Psoas muscle (tissue), 8 donors: ENCODE results near the gene SPEG. TPM values are rescaled to one million over a fixed set of nuclear protein-coding genes. Genes with fewer than 3 reads are reported as not detected.

ENCODE experiments used
- ATAC-seq, 4 donors: fragments of 200-7000 bp; cut with Tn5 transposase; one replicate each; pipeline ENCODE4 v1.9.1; 2020; ENCODE audit warnings: moderate library complexity in 3 of 4, mild to moderate bottlenecking in 2 of 4
- DNase-seq, 2 donors: peaks; one replicate each; pipeline ENCODE4 v3.0.0-alpha.2; 2020
- H3K27ac ChIP-seq: fragments of 200-600 bp; one replicate; pipeline ENCODE4 v1.8.0; 2022
- H3K27me3 ChIP-seq, 3 donors: fragments of 200-600 bp in 1 of 3; one replicate each; pipeline versions ENCODE4 v1.6.1 to v1.8.0; 2013 to 2022; ENCODE audit warnings: low read length in 2 of 3, mild to moderate bottlenecking in 2 of 3, moderate library complexity in 1 of 3; ENCODE audit not compliant: insufficient read depth in 3 of 3
- H3K36me3 ChIP-seq, 2 donors: fragments of 200-600 bp in 1 of 2; one replicate each; pipeline versions ENCODE4 v1.6.1 to v1.8.0; 2013 to 2022; ENCODE audit warnings: low read depth in 1 of 2, mild to moderate bottlenecking in 1 of 2, moderate library complexity in 1 of 2; ENCODE audit not compliant: insufficient read depth in 1 of 2
- H3K4me1 ChIP-seq: fragments of 200-600 bp; one replicate; pipeline ENCODE4 v1.8.0; 2022
- H3K4me3 ChIP-seq: fragments of 200-600 bp; one replicate; pipeline ENCODE4 v1.8.0; 2022; ENCODE audit warnings: mild to moderate bottlenecking
- H3K9me3 ChIP-seq: fragments of 200-600 bp; one replicate; pipeline ENCODE4 v1.8.0; 2022
- CTCF ChIP-seq: fragments of 200-600 bp; IDR thresholded peaks from one replicate; pipeline ENCODE4 v1.8.0; 2022; ENCODE audit warnings: antibody characterized with exemption
- WGBS, 3 donors: extraction: QIAGEN DNeasy Blood & Tissue Kit; methylation state at CpG; one replicate each; pipeline versions ENCODE4 v1.1.6 to v1.1.7; 2013; 5-methylcytosine and 5-hydroxymethylcytosine counted together
- intact Hi-C, 2 donors: fragments of 100-400 bp; cut with DNase I; formaldehyde crosslinking; loops; one replicate each; pipeline versions ENCODE4 v1.11.0 to v1.14.2; 2022
- polyA plus RNA-seq, 3 donors: library from polyadenylated mRNA; stranded (reverse); fragments of 200-250 nt; gene quantifications; one replicate each; pipeline ENCODE4 v1.2.3, GENCODE V29; 2013
- total RNA-seq, 4 donors: library from RNA; stranded (reverse); fragmentation: NEBNext Ultra II Directional in 2 of 4; extraction: Animal tissue kit (Norgen Biotek cat#: 25700) in 2 of 4; gene quantifications; one replicate each; pipeline versions ENCODE4 v1.2.1 to v1.2.4, GENCODE V29; 2021 to 2023
- donor health status: healthy with polysubstance abuse.
- donor health status: DM: no; HTN: no; CAD: no; lungs with moderate emphysema.
- donor health status: Bipolar disorder and iron deficiency.
- donor health status: healthy.
- donor health status: DM: yes; HTN: yes; CAD: no.
- donor health status: DM: no; HTN: no; CAD: no.
- donor health status: DM: no; HTN: no; CAD: no.
- donor health status: DM: yes; HTN: yes; CAD: no.

SPEG gene
- total and polyA plus RNA-seq, 7 donors: 34.8 to 419 (median 239) TPM

GRCh38 chr2:219400562-219400961, 34.1 kb upstream of the SPEG start:
- Histone ChIP-seq H3K27ac (peak overlapping the region; percentile 91), H3K9me3 (no peaks in the 10 kb centered on the region), H3K36me3 (no peaks in the 10 kb centered on the region), H3K4me3 (no peak overlapping the region), H3K27me3 (no peaks in the 10 kb centered on the region), H3K4me1 (peaks cover 66% of the 10 kb centered on the region)
- DNase-seq: no peak
- WGBS, 3 donors: 58 to 80% (median 61%) methylated on average over 6 of the region's 6 CpGs
- intact Hi-C loops: loop anchor here (5.0 kb wide), 2 partner anchors 52 to 132 kb away; no protein-coding TSS in a partner anchor
- no peak for TF ChIP-seq CTCF
- ATAC-seq: no peak

GRCh38 chr2:219401606-219402005, 33.0 kb upstream of the SPEG start:
- 75 to 89% (median 85%) methylated on average over 8 of the region's 8 CpGs for WGBS, 3 donors
- no peak for DNase-seq
- intact Hi-C loops: loop anchor here (2.0 to 5.0 kb wide), 3 partner anchors 33 to 131 kb away; partner anchors contain the start of gene SPEG (in 1 of the 2)

GRCh38 chr2:219402665-219403515, 31.8 kb upstream of the SPEG start:
- H3K36me3 ChIP-seq: no peaks in the 10 kb centered on the region
- WGBS, 3 donors: 20 to 21% (median 20%) methylated on average over 15 of the region's 15 CpGs
- H3K4me1 ChIP-seq: peaks cover 81% of the 10 kb centered on the region
- ATAC-seq (peak in 3 of 4 donors; percentile 14 to 30 (median 16)), DNase-seq (peak; percentile 65 to 81)
- no peak overlapping the region for H3K4me3 ChIP-seq
- TF ChIP-seq CTCF: peak; percentile 93
- H3K27ac ChIP-seq: peak overlapping the region; percentile 98
- no peaks in the 10 kb centered on the region for H3K9me3 ChIP-seq
- intact Hi-C loops: loop anchor here (1.0 to 5.0 kb wide), 4 partner anchors 32 to 129 kb away; partner anchors contain the start of gene SPEG (in 1 of the 2)
- H3K27me3 ChIP-seq: no peaks in the 10 kb centered on the region

More at GRCh38 chr2:219401606-219402005, 33.0 kb upstream of the SPEG start:
- Histone ChIP-seq H3K27me3 (no peaks in the 10 kb centered on the region), H3K4me1 (peaks cover 76% of the 10 kb centered on the region), H3K9me3 (no peaks in the 10 kb centered on the region), H3K27ac (peak overlapping the region; percentile 98), H3K4me3 (no peak overlapping the region), H3K36me3 (no peaks in the 10 kb centered on the region)
- no peak for TF ChIP-seq CTCF
- ATAC-seq: no peak

- no peaks in the 10 kb centered on the region for H3K27me3 ChIP-seq
- no peaks in the 10 kb centered on the region for H3K36me3 ChIP-seq
- ATAC-seq: no peak
- intact Hi-C loops: loop anchor here (1.0 to 5.0 kb wide), 5 partner anchors 15 to 128 kb away; partner anchors contain the start of genes SPEG (in 2 of the 2) and DES (in 1 of the 2)
- peaks cover 73% of the 10 kb centered on the region for H3K4me1 ChIP-seq
- no peak for DNase-seq
- WGBS, 3 donors: 57 to 92% (median 70%) methylated on average over 9 of the region's 9 CpGs
- H3K9me3 ChIP-seq: no peaks in the 10 kb centered on the region
- no peak for TF ChIP-seq CTCF
- H3K27ac ChIP-seq: peak overlapping the region; percentile 98
- H3K4me3 ChIP-seq: peak overlapping the region; percentile 56
These were observed 30.8 kb upstream of the SPEG start for GRCh38 chr2:219403861-219404260.
